ENCODE results near the gene ANKRD13D.

- TF ChIP-seq CTCF (IDR thresholded peaks at IDR 0.05 in 4 of 5, conservative IDR thresholded peaks at IDR 0.05 in 1 of 5) (no peak), POLR2A (IDR thresholded peaks at IDR 0.05) (no peak)
Measured at GRCh38 chr11:67314218-67314617, 25.1 kb downstream of the ANKRD13D start.

Measured in gastrocnemius medialis (tissue), 4 donors.